Left ventricle myocardium inferior (tissue), 1 donor: ENCODE results near the gene TBL3. TPM values are rescaled to one million over a fixed set of nuclear protein-coding genes. Genes with fewer than 3 reads are reported as not detected.

Experiments
- DNase-seq: peaks from one replicate; pipeline ENCODE4 v3.0.0-alpha.2; 2020
- H3K27ac ChIP-seq: fragments of 200-600 bp; replicated peaks from 2 replicates; pipeline ENCODE4 v1.8.0; 2021
- H3K27me3 ChIP-seq: fragments of 200-600 bp; 2 replicates; pipeline ENCODE4 v1.8.0; 2021; ENCODE audit warnings: low read depth
- H3K36me3 ChIP-seq: fragments of 200-600 bp; 2 replicates; pipeline ENCODE4 v1.8.0; 2021
- H3K4me1 ChIP-seq: fragments of 200-600 bp; 2 replicates; pipeline ENCODE4 v1.8.0; 2021
- H3K4me3 ChIP-seq: fragments of 200-600 bp; 2 replicates; pipeline ENCODE4 v1.8.0; 2021; ENCODE audit warnings: mild to moderate bottlenecking, moderate library complexity
- H3K9me3 ChIP-seq: fragments of 200-600 bp; replicated peaks from 2 replicates; pipeline ENCODE4 v1.8.0; 2021
- intact Hi-C: fragments of 100-400 bp; cut with micrococcal nuclease; formaldehyde crosslinking; loops from one replicate; pipeline ENCODE4 v1.11.0; 2022
- total RNA-seq: library from RNA; stranded (reverse); fragmentation: NEBNext Ultra II Directional; extraction: Animal tissue kit (Norgen Biotek cat#: 25700); gene quantifications from one replicate; pipeline ENCODE4 v1.2.1, GENCODE V29; 2021
- TF ChIP-seq, protein P1 (sequence below): fragments of 200-600 bp; IDR thresholded peaks from 2 replicates; pipeline ENCODE4 v1.8.0; 2021; ENCODE audit warnings: antibody characterized with exemption, mild to moderate bottlenecking, borderline replicate concordance
- donor health status: DM: no; HTN: yes; CAD: no; lungs with severe emphysema.

TBL3 gene
- total RNA-seq, 1 donor from 2014 or later: 22.6 TPM

DNA sequence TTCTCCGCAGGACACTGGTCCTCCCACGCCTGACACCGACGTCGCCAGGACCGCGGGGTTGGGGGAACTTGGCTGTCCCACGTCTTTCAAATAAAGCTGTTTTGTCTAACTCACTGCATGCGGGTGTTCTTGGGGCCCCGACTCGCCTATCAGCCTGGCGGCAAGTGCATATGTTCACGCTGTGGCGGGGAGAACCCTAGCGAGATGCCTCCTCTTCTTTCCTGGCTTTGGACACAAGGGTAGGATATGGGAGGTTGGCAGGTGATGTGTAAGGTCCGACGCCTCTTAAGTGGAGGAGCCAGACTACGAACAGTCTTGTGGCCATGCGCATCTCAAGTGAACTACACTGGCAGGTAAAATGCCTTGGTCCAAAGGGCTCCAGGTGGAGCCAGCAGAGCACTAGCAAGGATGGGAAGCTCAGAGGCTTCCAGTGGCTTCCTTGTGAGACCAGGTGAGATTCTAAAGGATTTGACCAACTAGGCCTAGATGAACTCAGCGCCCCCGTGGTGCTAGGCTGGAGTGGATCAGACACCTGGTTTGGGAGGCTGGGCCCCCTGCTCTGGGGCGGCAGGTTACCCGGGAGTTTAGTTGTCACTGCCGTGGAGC, 6.4 kb upstream of the TBL3 start:
- peaks cover 52% of the 10 kb centered on the region for H3K4me1 ChIP-seq
- intact Hi-C loops: no loop called here

DNA sequence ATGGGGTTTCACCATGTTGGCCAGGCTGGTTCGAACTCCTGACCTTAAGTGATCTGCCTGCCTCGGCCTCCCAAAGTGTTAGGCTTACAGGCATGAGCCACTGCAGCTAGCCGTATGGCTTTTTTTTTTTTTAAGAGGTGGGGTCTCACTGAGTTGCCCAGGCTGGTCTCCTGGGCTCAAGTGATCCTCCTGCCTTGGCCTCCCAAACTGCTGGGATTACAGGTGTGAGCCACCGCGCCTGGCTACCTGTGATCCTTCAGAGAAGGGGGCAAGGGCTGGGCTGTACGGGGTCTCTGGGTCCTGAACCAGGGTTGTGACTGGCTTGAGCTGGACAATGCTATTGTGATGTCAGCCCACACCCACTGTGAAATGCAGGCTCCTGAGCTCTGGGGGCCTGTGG, 5.4 kb upstream of the TBL3 start, which contains the start of gene RNF151:
Gene RNF151, plus strand, starts transcription at position 397 of the 400 bp plus-strand sequence. CDS start 26 bp downstream, outside the sequence.
- peak; percentile 12 for DNase-seq
- intact Hi-C loops: no loop called here
- peaks cover 52% of the 10 kb centered on the region for H3K4me1 ChIP-seq
- no peaks in the 10 kb centered on the region for H3K9me3 ChIP-seq
- TF ChIP-seq, protein P1, sequence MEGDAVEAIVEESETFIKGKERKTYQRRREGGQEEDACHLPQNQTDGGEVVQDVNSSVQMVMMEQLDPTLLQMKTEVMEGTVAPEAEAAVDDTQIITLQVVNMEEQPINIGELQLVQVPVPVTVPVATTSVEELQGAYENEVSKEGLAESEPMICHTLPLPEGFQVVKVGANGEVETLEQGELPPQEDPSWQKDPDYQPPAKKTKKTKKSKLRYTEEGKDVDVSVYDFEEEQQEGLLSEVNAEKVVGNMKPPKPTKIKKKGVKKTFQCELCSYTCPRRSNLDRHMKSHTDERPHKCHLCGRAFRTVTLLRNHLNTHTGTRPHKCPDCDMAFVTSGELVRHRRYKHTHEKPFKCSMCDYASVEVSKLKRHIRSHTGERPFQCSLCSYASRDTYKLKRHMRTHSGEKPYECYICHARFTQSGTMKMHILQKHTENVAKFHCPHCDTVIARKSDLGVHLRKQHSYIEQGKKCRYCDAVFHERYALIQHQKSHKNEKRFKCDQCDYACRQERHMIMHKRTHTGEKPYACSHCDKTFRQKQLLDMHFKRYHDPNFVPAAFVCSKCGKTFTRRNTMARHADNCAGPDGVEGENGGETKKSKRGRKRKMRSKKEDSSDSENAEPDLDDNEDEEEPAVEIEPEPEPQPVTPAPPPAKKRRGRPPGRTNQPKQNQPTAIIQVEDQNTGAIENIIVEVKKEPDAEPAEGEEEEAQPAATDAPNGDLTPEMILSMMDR: no peak
- H3K36me3 ChIP-seq: peaks cover 23% of the 10 kb centered on the region
- H3K27me3 ChIP-seq: no peaks in the 10 kb centered on the region
- H3K27ac ChIP-seq: peak within 1 kb of the TSS; percentile 97
- H3K4me3 ChIP-seq: peak within 1 kb of the TSS; percentile 94

More for the DNA sequence above, 6.4 kb upstream of the TBL3 start:
- no peaks in the 10 kb centered on the region for H3K27me3 ChIP-seq
- TF ChIP-seq, protein P1: no peak
- peak overlapping the region; percentile 94 for H3K4me3 ChIP-seq
- H3K36me3 ChIP-seq: peaks cover 28% of the 10 kb centered on the region
- peak overlapping the region; percentile 97 for H3K27ac ChIP-seq
- H3K9me3 ChIP-seq: no peaks in the 10 kb centered on the region
- DNase-seq: peak; percentile 21

DNA sequence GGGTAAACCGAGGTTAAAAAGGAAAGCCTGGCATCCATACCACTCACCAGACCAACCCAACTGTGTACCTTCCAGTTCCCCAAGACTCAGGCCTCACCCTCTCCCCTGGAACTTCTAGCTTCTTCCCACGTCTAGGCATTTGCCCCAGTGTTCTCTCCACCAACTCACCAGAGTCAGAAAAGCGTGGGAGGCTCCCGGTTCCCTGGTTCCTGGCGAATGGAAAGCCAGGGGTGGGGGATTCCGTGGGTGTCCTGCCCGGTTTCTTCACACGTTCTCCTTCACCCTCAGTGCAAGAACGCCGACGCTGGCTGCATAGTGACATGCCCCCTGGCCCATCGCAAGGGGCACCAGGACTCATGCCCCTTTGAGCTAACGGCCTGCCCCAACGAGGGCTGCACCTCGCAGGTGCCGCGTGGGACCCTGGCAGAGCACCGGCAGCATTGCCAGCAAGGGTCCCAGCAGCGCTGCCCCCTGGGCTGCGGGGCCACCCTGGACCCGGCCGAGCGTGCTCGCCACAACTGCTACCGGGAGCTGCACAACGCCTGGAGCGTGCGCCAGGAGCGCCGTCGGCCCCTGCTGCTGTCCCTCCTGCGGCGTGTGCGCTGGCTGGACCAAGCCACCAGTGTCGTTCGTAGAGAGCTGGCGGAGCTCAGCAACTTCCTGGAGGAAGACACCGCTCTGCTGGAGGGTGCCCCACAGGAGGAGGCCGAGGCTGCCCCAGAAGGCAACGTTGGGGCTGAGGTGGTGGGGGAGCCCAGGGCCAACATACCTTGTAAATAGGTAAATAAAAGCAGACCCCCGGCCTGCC, 3.5 kb upstream of the TBL3 start:
- H3K4me1 ChIP-seq: peaks cover 56% of the 10 kb centered on the region
- no peaks in the 10 kb centered on the region for H3K9me3 ChIP-seq
- TF ChIP-seq, protein P1: no peak
- peak; percentile 13 for DNase-seq
- no peaks in the 10 kb centered on the region for H3K27me3 ChIP-seq
- intact Hi-C loops: no loop called here
- peaks cover 4% of the 10 kb centered on the region for H3K36me3 ChIP-seq
- H3K27ac ChIP-seq: no peak overlapping the region
- H3K4me3 ChIP-seq: no peak overlapping the region

DNA sequence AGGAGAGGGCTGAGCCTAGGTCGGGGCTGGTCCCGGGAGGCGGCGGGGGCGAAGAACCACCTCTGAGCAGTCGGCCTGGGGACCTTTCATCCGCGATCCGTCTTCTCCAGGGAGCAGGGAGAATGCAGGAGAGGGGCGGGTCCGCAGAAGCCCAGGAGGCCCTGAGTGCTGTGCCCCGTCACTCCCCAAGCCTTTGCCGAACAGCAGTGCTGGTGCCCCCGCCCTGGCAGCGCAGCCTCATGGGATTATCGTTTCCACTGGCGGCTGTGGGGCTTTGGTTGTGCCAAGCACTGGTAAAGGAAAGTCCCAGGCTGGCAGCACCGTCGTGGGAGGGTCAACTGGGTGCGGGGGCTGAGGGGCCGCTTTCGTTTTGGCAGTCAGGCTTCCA, 631 bp downstream of the TBL3 start:
- TF ChIP-seq, protein P1: no peak
- Histone ChIP-seq H3K4me3 (peak overlapping the region; percentile 100), H3K27ac (peak overlapping the region; percentile 92), H3K9me3 (no peaks in the 10 kb centered on the region), H3K36me3 (peaks cover 37% of the 10 kb centered on the region), H3K27me3 (peaks cover 29% of the 10 kb centered on the region), H3K4me1 (peaks cover 34% of the 10 kb centered on the region)
- DNase-seq: no peak
- intact Hi-C loops: no loop called here

DNA sequence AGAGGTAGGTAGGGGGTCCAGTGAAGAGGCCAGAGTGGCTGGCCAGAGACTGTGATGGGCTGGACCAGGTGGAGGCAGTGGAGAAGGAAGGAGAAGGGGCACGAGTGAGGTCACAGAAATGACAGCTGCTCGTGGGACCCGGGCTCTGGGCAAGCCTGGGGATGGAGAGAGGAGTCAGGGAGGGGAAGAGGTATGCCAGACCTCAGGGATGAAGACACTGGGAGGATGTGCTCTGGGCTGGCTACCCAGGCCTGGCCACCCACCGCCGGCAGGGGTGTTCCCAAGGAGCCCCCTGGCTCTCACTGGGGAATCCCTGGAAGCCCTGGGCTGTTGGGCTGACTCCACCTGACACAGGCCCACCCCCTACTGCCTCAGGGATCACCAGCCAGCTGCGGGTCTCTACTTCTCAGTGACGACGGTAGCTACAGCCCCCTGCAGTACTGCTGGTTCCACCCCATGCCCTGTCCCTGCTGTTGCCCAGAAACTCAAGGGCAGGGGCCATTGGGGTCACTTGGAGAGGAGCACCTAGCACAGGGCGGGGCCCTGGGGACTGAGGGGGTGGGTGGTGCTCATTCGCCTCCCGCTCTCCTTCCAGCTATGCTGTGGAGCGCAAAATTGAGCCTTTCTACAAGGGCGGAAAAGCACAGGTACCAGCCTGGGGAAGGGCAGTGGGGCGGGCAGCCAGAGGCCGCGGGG, 1.8 kb downstream of the TBL3 start:
- H3K27me3 ChIP-seq: peaks cover 41% of the 10 kb centered on the region
- intact Hi-C loops: no loop called here
- peak overlapping the region; percentile 100 for H3K4me3 ChIP-seq
- peaks cover 34% of the 10 kb centered on the region for H3K4me1 ChIP-seq
- no peak for DNase-seq
- H3K9me3 ChIP-seq: no peaks in the 10 kb centered on the region
- H3K36me3 ChIP-seq: peaks cover 48% of the 10 kb centered on the region
- no peak overlapping the region for H3K27ac ChIP-seq
- TF ChIP-seq, protein P1: no peak
